A549 (cell line): Measurements from ENCODE around the gene CCDC50. TPM values are rescaled to one million over a fixed set of nuclear protein-coding genes. Genes with fewer than 3 reads are reported as not detected.

Experiments
- ATAC-seq, 2 experiments: fragments of 200-7000 bp in 1 of 2; fragments of >200 bp in 1 of 2; cut with Nextera tagmentation in 1 of 2; cut with Tn5 transposase in 1 of 2; 3 replicates each; pipeline versions ENCODE4 v1.8.0 to v1.9.1; 2018 to 2020; ENCODE audit warnings: mild to moderate bottlenecking in 1 of 2, moderate library complexity in 1 of 2
- CTCF ChIA-PET: fragments of 300-600 bp; sonication (Branson Sonifier 250); formaldehyde crosslinking; extraction: SDS; loops from one replicate; lab custom pipeline; 2021; ENCODE audit warnings: antibody characterized with exemption, inconsistent platforms; lab: Yijun Ruan, JAX
- POLR2A ChIA-PET: fragments of 350-600 bp; formaldehyde crosslinking; extraction: SDS; loops from one replicate; lab custom pipeline; 2021; ENCODE audit warnings: antibody characterized with exemption, inconsistent platforms; lab: Yijun Ruan, JAX
- DNase-seq, 2 experiments: peaks; one replicate each; pipeline versions ENCODE4 v3.0.0 to v3.0.0-alpha.2; 2011 to 2016; ENCODE audit warnings: low read depth in 1 of 2, low spot score in 1 of 2
- FAIRE-seq: peaks from 2 replicates; lab custom pipeline; 2011; peaks lifted over from hg19 to GRCh38; lab: Jason Lieb, UNC
- H3K27ac ChIP-seq, 2 experiments: fragments of >200 bp; sonication (Bioruptor Twin); formaldehyde crosslinking; 3 replicates each; pipeline ENCODE4 v1.5.1; 2016 to 2017
- H3K4me1 ChIP-seq: fragments of >200 bp; sonication (Bioruptor Twin); formaldehyde crosslinking; 3 replicates; pipeline ENCODE4 v1.6.1; 2016
- H3K4me2 ChIP-seq: fragments of >200 bp; sonication (Bioruptor Twin); formaldehyde crosslinking; 3 replicates; pipeline ENCODE4 v1.6.1; 2016
- H3K4me3 ChIP-seq: fragments of >200 bp; sonication (Bioruptor Twin); formaldehyde crosslinking; 3 replicates; pipeline ENCODE4 v1.5.1; 2016
- H3K9me3 ChIP-seq: fragments of >200 bp; sonication (Bioruptor Twin); formaldehyde crosslinking; 3 replicates; pipeline ENCODE4 v1.6.1; 2016
- CHD2 ChIP-seq: fragments of 150-350 bp; IDR thresholded peaks from 2 replicates; pipeline ENCODE4 v1.6.1; 2014; ENCODE audit warnings: low read length; ENCODE audit not compliant: partially characterized antibody
- CHD4 ChIP-seq: fragments of 200-600 bp; sonication (generic); IDR thresholded peaks from 2 replicates; pipeline ENCODE4 v1.6.1; 2016; ENCODE audit warnings: antibody characterized with exemption, mild to moderate bottlenecking, borderline replicate concordance
- ESRRA ChIP-seq: fragments of 150-350 bp; IDR thresholded peaks from 2 replicates; pipeline ENCODE4 v1.6.1; 2014; ENCODE audit warnings: mild to moderate bottlenecking, low read length, borderline replicate concordance
- FOSB ChIP-seq: fragments of 250-450 bp; sonication (Bioruptor Pico); IDR thresholded peaks from 2 replicates; pipeline ENCODE4 v1.5.0; 2020; ENCODE audit warnings: mild to moderate bottlenecking, moderate library complexity
- FOXS1 ChIP-seq: fragments of 250-450 bp; sonication (Bioruptor Pico); IDR thresholded peaks from 2 replicates; pipeline ENCODE4 v1.5.0; 2020; ENCODE audit warnings: mild to moderate bottlenecking, moderate library complexity
- GATA3 ChIP-seq: IDR thresholded peaks from 2 replicates; pipeline ENCODE4 v1.6.1; 2012; ENCODE audit warnings: borderline replicate concordance
- KDM1A ChIP-seq: fragments of 200-600 bp; sonication (generic); IDR thresholded peaks from 2 replicates; pipeline ENCODE4 v1.6.1; 2016; ENCODE audit warnings: low read depth, mild to moderate bottlenecking
- MAFK ChIP-seq: fragments of 450-650 bp; IDR thresholded peaks from 2 replicates; pipeline ENCODE4 v1.6.1; 2014; ENCODE audit not compliant: partially characterized antibody
- MAZ ChIP-seq: fragments of 150-350 bp; IDR thresholded peaks from 2 replicates; pipeline ENCODE4 v1.6.1; 2014; ENCODE audit warnings: antibody characterized with exemption, low read depth, low read length, borderline replicate concordance
- PHF8 ChIP-seq: fragments of 200-600 bp; sonication (generic); IDR thresholded peaks from 2 replicates; pipeline ENCODE4 v1.6.1; 2016; ENCODE audit warnings: low read depth, mild to moderate bottlenecking, antibody characterized with exemption, moderate library complexity, borderline replicate concordance
- RAD21 ChIP-seq, 2 experiments: fragments of >200 bp in 1 of 2; sonication (Bioruptor Twin) in 1 of 2; formaldehyde crosslinking in 1 of 2; IDR thresholded peaks in 1 of 2; conservative IDR thresholded peaks in 1 of 2; 2 replicates in 1 of 2; 3 replicates in 1 of 2; pipeline ENCODE4 v1.6.1; 2012 to 2018; ENCODE audit warnings: inconsistent platforms in 1 of 2
- RARB ChIP-seq: fragments of 250-450 bp; sonication (Bioruptor Pico); IDR thresholded peaks from 2 replicates; pipeline ENCODE4 v1.8.0; 2021; ENCODE audit warnings: mild to moderate bottlenecking, moderate library complexity
- RCOR1 ChIP-seq: fragments of 150-350 bp; IDR thresholded peaks from 2 replicates; pipeline ENCODE4 v1.6.1; 2014; ENCODE audit warnings: antibody characterized with exemption, low read length, low read depth
- RFX5 ChIP-seq: fragments of 450-650 bp; IDR thresholded peaks from 2 replicates; pipeline ENCODE4 v1.7.1; 2014; ENCODE audit warnings: antibody characterized with exemption, mild to moderate bottlenecking, moderate library complexity
- RNF2 ChIP-seq: fragments of 200-600 bp; sonication (generic); IDR thresholded peaks from 2 replicates; pipeline ENCODE4 v1.6.1; 2016; ENCODE audit warnings: low read depth, mild to moderate bottlenecking, antibody characterized with exemption, moderate library complexity, borderline replicate concordance
- SREBF2 ChIP-seq: fragments of 450-650 bp; IDR thresholded peaks from 2 replicates; pipeline ENCODE4 v1.6.1; 2014; ENCODE audit warnings: mild to moderate bottlenecking, moderate library complexity
- TP53 ChIP-seq: fragments of 250-450 bp; sonication (Bioruptor Pico); IDR thresholded peaks from 2 replicates; pipeline ENCODE4 v1.5.0; 2021; ENCODE audit warnings: mild to moderate bottlenecking, moderate library complexity
- ZC3H11A ChIP-seq: fragments of 450-650 bp; IDR thresholded peaks from 2 replicates; pipeline ENCODE4 v1.6.1; 2014; ENCODE audit warnings: antibody characterized with exemption, mild to moderate bottlenecking
- WGBS: methylation state at CpG from one replicate; pipeline ENCODE4 v1.1.6; 2017; ENCODE audit errors: missing lambda C conversion rate; 5-methylcytosine and 5-hydroxymethylcytosine counted together
- polyA plus RNA-seq, 4 experiments: library from polyadenylated mRNA; depleted of rRNA in 3 of 4; stranded (reverse); fragments of >200 nt; fragmentation: RNase III in 1 of 4; extraction: RNeasy Plus Mini Kit Qiagen cat#74134 plus additional on column Dnase treatment in 1 of 4; gene quantifications; 2 replicates in 3 of 4; 3 replicates in 1 of 4; pipeline ENCODE4 v1.2.3, GENCODE V29; 2011 to 2017
- TF ChIP-seq, protein P1 (sequence below): fragments of 150-350 bp; IDR thresholded peaks from 2 replicates; pipeline ENCODE4 v1.6.1; 2014; ENCODE audit warnings: low read depth, mild to moderate bottlenecking, low read length
- TF ChIP-seq, protein P2 (sequence below): fragments of 200-600 bp; sonication (generic); IDR thresholded peaks from 2 replicates; pipeline ENCODE4 v1.6.1; 2016; ENCODE audit warnings: antibody characterized with exemption, mild to moderate bottlenecking, moderate library complexity
- TF ChIP-seq, protein P3 (sequence below): IDR thresholded peaks from 2 replicates; pipeline ENCODE4 v1.6.1; 2012
- TF ChIP-seq, protein P4 (sequence below): fragments of 250-450 bp; sonication (Bioruptor Pico); IDR thresholded peaks from 2 replicates; pipeline ENCODE4 v1.5.0; 2020; ENCODE audit warnings: low read depth, mild to moderate bottlenecking, moderate library complexity
- TF ChIP-seq, protein P5 (sequence below): fragments of 250-450 bp; sonication (Bioruptor Pico); IDR thresholded peaks from 2 replicates; pipeline ENCODE4 v1.5.0; 2021; ENCODE audit warnings: mild to moderate bottlenecking, moderate library complexity, borderline replicate concordance

CCDC50 gene
- polyA plus RNA-seq, 2 of the 4 experiments (the other 2 are of a cell fraction): 20.1 to 43.8 TPM

DNA sequence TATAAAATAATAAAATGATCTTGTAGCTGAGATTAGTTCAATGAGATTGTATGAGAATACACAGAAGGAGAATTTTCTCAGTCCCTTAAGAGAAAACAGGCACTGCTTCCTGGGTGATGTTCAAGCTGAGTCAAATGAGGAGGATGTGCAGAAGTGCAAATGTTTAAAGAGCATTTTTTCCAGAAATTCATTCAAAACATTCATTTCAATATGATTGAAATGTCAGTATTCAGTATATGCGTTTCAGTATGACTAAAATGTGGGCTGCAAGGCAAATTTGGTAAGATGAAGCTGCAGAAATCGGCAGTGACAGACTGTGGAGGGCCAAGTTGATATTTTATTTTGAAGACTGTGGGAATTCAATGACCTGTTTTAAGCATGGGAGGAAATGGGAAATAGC, 112.5 kb downstream of the CCDC50 start:
- no peak overlapping the region for H3K4me2 ChIP-seq
- CTCF ChIA-PET: no interaction called here
- no peaks in the 10 kb centered on the region for H3K9me3 ChIP-seq
- no peak for FAIRE-seq
- no peak for DNase-seq
- H3K27ac ChIP-seq: no peak overlapping the region
- 17% methylated on average over 2 of the region's 2 CpGs for WGBS
- no peak for ATAC-seq
- POLR2A ChIA-PET: no interaction called here
- no peak for TF ChIP-seq MAZ
- TF ChIP-seq ESRRA: no peak
- no peak for TF ChIP-seq SREBF2
- TF ChIP-seq RAD21 (conservative IDR thresholded peaks at IDR 0.05 in 1 of 2, IDR thresholded peaks at IDR 0.05 in 1 of 2): no peak
- TF ChIP-seq KDM1A: no peak
- TF ChIP-seq, protein P1, sequence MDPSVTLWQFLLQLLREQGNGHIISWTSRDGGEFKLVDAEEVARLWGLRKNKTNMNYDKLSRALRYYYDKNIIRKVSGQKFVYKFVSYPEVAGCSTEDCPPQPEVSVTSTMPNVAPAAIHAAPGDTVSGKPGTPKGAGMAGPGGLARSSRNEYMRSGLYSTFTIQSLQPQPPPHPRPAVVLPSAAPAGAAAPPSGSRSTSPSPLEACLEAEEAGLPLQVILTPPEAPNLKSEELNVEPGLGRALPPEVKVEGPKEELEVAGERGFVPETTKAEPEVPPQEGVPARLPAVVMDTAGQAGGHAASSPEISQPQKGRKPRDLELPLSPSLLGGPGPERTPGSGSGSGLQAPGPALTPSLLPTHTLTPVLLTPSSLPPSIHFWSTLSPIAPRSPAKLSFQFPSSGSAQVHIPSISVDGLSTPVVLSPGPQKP: no peak
- TF ChIP-seq FOXS1 (CRISPR knock-in tag): no peak
- no peak for TF ChIP-seq FOSB (CRISPR knock-in tag)
- no peak for TF ChIP-seq PHF8
- no peak for TF ChIP-seq CHD2
- TF ChIP-seq, protein P2, sequence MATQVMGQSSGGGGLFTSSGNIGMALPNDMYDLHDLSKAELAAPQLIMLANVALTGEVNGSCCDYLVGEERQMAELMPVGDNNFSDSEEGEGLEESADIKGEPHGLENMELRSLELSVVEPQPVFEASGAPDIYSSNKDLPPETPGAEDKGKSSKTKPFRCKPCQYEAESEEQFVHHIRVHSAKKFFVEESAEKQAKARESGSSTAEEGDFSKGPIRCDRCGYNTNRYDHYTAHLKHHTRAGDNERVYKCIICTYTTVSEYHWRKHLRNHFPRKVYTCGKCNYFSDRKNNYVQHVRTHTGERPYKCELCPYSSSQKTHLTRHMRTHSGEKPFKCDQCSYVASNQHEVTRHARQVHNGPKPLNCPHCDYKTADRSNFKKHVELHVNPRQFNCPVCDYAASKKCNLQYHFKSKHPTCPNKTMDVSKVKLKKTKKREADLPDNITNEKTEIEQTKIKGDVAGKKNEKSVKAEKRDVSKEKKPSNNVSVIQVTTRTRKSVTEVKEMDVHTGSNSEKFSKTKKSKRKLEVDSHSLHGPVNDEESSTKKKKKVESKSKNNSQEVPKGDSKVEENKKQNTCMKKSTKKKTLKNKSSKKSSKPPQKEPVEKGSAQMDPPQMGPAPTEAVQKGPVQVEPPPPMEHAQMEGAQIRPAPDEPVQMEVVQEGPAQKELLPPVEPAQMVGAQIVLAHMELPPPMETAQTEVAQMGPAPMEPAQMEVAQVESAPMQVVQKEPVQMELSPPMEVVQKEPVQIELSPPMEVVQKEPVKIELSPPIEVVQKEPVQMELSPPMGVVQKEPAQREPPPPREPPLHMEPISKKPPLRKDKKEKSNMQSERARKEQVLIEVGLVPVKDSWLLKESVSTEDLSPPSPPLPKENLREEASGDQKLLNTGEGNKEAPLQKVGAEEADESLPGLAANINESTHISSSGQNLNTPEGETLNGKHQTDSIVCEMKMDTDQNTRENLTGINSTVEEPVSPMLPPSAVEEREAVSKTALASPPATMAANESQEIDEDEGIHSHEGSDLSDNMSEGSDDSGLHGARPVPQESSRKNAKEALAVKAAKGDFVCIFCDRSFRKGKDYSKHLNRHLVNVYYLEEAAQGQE: no peak
- TF ChIP-seq, protein P3, sequence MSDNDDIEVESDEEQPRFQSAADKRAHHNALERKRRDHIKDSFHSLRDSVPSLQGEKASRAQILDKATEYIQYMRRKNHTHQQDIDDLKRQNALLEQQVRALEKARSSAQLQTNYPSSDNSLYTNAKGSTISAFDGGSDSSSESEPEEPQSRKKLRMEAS: no peak
- TF ChIP-seq MAFK: no peak
- no peak for TF ChIP-seq ZC3H11A
- no peak for TF ChIP-seq GATA3
- TF ChIP-seq, protein P4, sequence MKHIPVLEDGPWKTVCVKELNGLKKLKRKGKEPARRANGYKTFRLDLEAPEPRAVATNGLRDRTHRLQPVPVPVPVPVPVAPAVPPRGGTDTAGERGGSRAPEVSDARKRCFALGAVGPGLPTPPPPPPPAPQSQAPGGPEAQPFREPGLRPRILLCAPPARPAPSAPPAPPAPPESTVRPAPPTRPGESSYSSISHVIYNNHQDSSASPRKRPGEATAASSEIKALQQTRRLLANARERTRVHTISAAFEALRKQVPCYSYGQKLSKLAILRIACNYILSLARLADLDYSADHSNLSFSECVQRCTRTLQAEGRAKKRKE (CRISPR knock-in tag): no peak
- TF ChIP-seq RNF2: no peak
- no peak for TF ChIP-seq RFX5
- no peak for TF ChIP-seq CHD4
- TF ChIP-seq, all 56 proteins: peak for 0
- Histone ChIP-seq H3K4me3 (no peak overlapping the region), H3K4me1 (no peaks in the 10 kb centered on the region)

DNA sequence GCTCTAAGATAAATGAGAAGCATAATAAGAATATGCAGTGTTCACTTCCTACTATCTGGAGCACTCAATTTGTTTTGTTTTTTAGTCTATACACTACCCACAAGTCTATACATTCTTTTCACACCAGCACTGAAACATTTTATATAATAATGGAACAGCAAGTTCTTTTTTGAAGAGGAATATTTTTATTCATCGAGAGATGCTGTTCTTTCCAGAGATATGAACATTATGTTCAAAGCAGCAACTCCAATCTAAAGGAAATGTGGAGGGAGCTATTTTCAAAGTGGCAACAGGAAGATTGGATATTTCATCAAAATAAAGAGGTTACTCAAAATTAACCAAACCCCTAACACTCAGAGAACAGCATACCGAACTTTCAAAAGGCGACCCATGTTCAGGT, 115.4 kb downstream of the CCDC50 start:
- Histone ChIP-seq H3K27ac (no peak overlapping the region), H3K4me1 (no peaks in the 10 kb centered on the region), H3K9me3 (no peaks in the 10 kb centered on the region), H3K4me3 (no peak overlapping the region), H3K4me2 (no peak overlapping the region)
- ChIA-PET POLR2A (no interaction called here), CTCF (no interaction called here)
- WGBS: 31% methylated on average over 3 of the region's 3 CpGs
- DNase-seq: no peak
- no peak for FAIRE-seq
- TF ChIP-seq ESRRA: no peak
- TF ChIP-seq RCOR1: no peak
- TF ChIP-seq MAFK: no peak
- TF ChIP-seq TP53: no peak
- no peak for TF ChIP-seq FOSB (CRISPR knock-in tag)
- TF ChIP-seq, protein P4 (CRISPR knock-in tag): no peak
- TF ChIP-seq RARB (CRISPR knock-in tag): no peak
- TF ChIP-seq, protein P5, sequence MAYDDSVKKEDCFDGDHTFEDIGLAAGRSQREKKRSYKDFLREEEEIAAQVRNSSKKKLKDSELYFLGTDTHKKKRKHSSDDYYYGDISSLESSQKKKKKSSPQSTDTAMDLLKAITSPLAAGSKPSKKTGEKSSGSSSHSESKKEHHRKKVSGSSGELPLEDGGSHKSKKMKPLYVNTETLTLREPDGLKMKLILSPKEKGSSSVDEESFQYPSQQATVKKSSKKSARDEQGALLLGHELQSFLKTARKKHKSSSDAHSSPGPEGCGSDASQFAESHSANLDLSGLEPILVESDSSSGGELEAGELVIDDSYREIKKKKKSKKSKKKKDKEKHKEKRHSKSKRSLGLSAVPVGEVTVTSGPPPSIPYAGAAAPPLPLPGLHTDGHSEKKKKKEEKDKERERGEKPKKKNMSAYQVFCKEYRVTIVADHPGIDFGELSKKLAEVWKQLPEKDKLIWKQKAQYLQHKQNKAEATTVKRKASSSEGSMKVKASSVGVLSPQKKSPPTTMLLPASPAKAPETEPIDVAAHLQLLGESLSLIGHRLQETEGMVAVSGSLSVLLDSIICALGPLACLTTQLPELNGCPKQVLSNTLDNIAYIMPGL: no peak
- no peak for ATAC-seq
